ENCODE measurements around the gene ST8SIA6. TPM values are rescaled to one million over a fixed set of nuclear protein-coding genes. Genes with fewer than 3 reads are reported as not detected.

Gene ST8SIA6
- total RNA-seq, 1 experiment from 2014 or later = 1.3 TPM

GRCh38 chr10:17428351-17429097, 25.9 kb downstream of the ST8SIA6 start:
- intact Hi-C loops (cut with micrococcal nuclease) = no loop called here
- no peaks in the 10 kb centered on the region for H3K79me2 ChIP-seq (ENCODE audit: insufficient read depth, low read length)
- H3K4me3 ChIP-seq (replicated peaks in 1 of 2; ENCODE audit: low read depth in 1 of 2, low read length in 2 of 2) = no peak overlapping the region
- H3K36me3 ChIP-seq (ENCODE audit: control insufficient read depth in 1 of 2, insufficient read depth in 2 of 2, low read length in 2 of 2) = no peaks in the 10 kb centered on the region
- no peaks in the 10 kb centered on the region for H3K9me2 ChIP-seq (ENCODE audit: insufficient read depth)
- ChIA-PET RAD21 (ENCODE audit: low non-redundant PET in 1 of 2, low total read pairs in 2 of 2, uncharacterized antibody in 2 of 2, unreplicated experiment in 2 of 2) (no interaction called here), POLR2A (no interaction called here), CTCF (interaction anchor here (1.8 to 2.3 kb wide), 2 partner anchors 19 to 138 kb away, joined by 6 to 7 read pairs; no protein-coding TSS in a partner anchor)
- no TSS peak for BruUV-seq (replicated peaks)
- H4K20me1 ChIP-seq (ENCODE audit: insufficient read depth) = no peaks in the 10 kb centered on the region
- ATAC-seq (no peak), DNase-seq (ENCODE audit: low read depth, low spot score) (no peak)
- no peak overlapping the region for H3K9ac ChIP-seq (ENCODE audit: low read length)
- no peaks in the 10 kb centered on the region for H3K27me3 ChIP-seq (ENCODE audit: insufficient read depth, low read length)
- H3K27ac ChIP-seq (ENCODE audit: low read depth, low read length) = no peak overlapping the region
- no peak for TF ChIP-seq FOSL1 (IDR thresholded peaks at IDR 0.05; ENCODE audit: low read depth)
- TF ChIP-seq SP1 (IDR thresholded peaks at IDR 0.05; ENCODE audit: low read depth) = no peak
- no peak for TF ChIP-seq POLR2A (IDR thresholded peaks at IDR 0.05; ENCODE audit: borderline replicate concordance, extremely low read depth, insufficient read depth, insufficient read length)
- TF ChIP-seq MAX (IDR thresholded peaks at IDR 0.05) = no peak
- no peak for TF ChIP-seq JUND (IDR thresholded peaks at IDR 0.05)
- no peak for TF ChIP-seq YY1 (IDR thresholded peaks at IDR 0.05; ENCODE audit: extremely low read depth, insufficient replicate concordance, low read depth, low read length)
- no peak for TF ChIP-seq TCF7L2 (IDR thresholded peaks at IDR 0.05; ENCODE audit: borderline replicate concordance, extremely low read depth, insufficient read depth, insufficient read length)
- TF ChIP-seq CBX3 (IDR thresholded peaks at IDR 0.05; ENCODE audit: low read depth) = no peak
- TF ChIP-seq ZFX (IDR thresholded peaks at IDR 0.05) = no peak
- TF ChIP-seq POLR2AphosphoS5 (IDR thresholded peaks at IDR 0.05; ENCODE audit: low read depth, low read length) = no peak
- TF ChIP-seq SIN3A (IDR thresholded peaks at IDR 0.05; ENCODE audit: low read depth) = no peak
- TF ChIP-seq EZH2 (IDR thresholded peaks at IDR 0.05) = no peak
- no peak for TF ChIP-seq ZNF274 (IDR thresholded peaks at IDR 0.05; ENCODE audit: low read depth, low read length)
- no peak for TF ChIP-seq ELF1 (IDR thresholded peaks at IDR 0.05; ENCODE audit: borderline replicate concordance, low read depth)
- no peak for TF ChIP-seq CTCF (IDR thresholded peaks at IDR 0.05 in 2 of 3, conservative IDR thresholded peaks at IDR 0.05 in 1 of 3; ENCODE audit: borderline replicate concordance in 1 of 3, insufficient read depth in 1 of 3, low read depth in 2 of 3, low read length in 2 of 3)
- peaks cover 0 to 4% of the 10 kb centered on the region in 2 experiments; a peak in 1 of 4 replicates for H3K4me1 ChIP-seq (ENCODE audit: control insufficient read depth in 1 of 2, insufficient read depth in 2 of 2, low read length in 2 of 2)
- no peak overlapping the region for H2AFZ ChIP-seq (ENCODE audit: low read depth, low read length, poor library complexity, severe bottlenecking)
- H3K9me3 ChIP-seq (ENCODE audit: control insufficient read depth in 1 of 2, insufficient read depth in 1 of 2, low read depth in 1 of 2, low read length in 2 of 2) = no peaks in the 10 kb centered on the region
- no peak overlapping the region for H3K4me2 ChIP-seq (ENCODE audit: low read length)

All from HCT116 (cell line).